GM18867 (cell line): ENCODE data around the gene TPRG1L.

ENCODE experiments used
- ATAC-seq: cut with Tn5 transposase; IDR thresholded peaks from one replicate; pipeline ENCODE4 v1.9.1; 2021; ENCODE audit warnings: mild to moderate bottlenecking, moderate library complexity; ENCODE audit not compliant: unreplicated experiment

Gene TPRG1L

DNA sequence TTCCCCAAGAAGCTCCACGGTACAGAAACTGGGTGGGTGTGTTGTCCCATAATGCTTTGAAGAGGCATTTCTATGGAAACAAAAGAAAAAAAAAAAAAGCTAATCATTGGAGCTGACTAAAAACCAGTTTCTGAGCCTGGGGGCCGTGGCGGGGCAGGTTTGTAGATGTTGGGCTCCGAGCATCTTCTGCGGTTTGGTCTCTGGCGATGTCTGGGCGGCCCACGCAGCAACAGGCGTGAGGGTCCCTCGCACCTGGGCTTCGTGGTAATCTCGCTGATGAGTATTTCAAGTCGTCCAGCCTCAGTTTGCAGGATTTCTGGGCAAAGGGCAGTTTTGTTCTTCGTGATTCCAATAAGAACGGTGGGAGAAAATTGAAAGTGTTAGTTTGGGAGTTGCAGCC is 34.3 kb downstream of the TPRG1L start:
- no peak for ATAC-seq

DNA sequence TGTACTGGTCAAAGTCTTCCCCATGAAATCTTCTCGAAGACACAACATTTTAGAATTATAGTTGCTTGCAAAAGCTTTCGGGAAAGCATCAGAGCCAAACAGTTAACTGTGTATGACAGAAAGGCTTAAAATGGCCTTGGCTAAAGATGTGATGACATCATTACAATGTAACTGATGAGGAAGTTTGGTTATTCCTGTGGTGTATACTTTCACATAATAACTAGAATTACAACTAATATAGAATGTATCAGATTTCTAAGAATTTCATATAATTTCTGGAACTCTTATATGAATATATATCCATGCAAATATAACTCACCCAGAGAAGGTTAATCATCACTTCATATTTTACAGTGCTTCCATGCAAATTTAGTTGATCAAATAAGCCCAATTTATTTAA is 35.9 kb downstream of the TPRG1L start:
- ATAC-seq: no peak

DNA sequence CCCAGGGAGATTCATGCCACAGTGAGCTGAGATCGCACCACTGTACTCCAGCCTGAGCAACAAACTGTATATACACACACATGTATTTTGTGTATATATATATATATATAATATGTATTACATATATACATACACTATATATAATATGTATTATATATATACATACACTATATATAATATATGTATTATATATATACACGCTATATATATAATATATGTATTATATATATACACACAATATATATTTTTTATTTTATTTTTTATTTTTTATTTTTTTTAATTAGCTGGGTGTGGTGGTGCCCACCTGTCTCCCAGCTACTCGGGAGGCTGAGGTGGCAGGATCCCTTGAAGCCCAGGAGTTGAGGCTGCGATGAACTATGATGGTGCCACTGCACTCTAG is 36.8 kb downstream of the TPRG1L start:
- no peak for ATAC-seq

- no peak for ATAC-seq
Measured at GRCh38 chr1:3662080-3662671, 37.4 kb downstream of the TPRG1L start.

DNA sequence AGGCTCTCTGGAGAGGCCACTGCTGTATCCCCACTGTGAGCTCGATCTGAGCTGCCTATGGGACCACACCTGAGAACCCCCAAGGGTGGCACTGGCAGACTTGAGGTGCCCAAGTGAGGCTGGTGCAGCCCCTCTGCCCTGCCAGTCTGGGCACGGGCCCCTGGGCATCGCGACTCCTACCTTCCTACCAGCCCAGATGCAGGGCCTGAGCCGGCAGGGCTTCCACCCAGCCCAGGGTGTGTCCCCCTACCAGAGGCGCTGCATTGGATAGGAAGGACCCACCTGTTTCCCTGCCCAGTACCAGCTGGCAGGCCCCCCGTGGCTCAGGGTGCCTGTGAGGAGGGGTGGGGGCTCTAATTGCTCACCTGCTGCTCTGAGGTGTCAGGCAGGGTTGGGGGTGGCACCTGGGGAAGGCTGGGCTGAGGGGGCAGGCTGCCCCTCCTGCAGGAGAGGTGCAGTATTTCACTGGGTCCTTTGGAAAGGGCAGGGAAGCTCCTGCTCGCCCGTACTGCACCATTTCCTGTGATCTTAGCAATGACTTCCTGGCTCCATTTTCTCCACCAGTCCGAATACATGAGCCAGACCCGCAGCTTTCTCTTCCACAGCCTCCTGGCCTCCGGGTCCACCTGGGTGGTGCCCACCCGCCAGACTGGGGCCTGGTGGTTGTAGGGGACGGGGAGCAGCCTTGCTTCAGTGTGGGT is 39.3 kb downstream of the TPRG1L start:
- no peak for ATAC-seq

- no peak for ATAC-seq
Measured at GRCh38 chr1:3664700-3665375, 40.0 kb downstream of the TPRG1L start.

DNA sequence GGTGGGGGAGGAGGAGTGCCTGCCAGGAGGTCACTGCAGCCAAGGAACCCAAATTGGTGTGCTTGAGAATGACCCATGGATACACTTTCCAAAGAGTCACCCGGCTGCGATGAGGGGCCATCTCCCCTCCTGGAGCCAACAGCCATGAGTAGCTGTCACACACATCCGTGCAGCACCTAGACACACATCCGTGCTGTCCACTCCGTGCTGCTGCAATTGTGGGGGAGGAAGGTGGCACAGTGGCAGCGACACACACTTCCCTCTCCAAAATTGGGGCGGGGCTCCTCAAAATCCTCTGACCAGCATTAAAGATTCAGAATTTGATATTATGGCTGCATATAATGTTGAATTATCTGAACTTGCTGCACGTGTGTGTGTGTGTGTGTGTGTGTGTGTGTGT is 43.3 kb downstream of the TPRG1L start:
- no peak for ATAC-seq

DNA sequence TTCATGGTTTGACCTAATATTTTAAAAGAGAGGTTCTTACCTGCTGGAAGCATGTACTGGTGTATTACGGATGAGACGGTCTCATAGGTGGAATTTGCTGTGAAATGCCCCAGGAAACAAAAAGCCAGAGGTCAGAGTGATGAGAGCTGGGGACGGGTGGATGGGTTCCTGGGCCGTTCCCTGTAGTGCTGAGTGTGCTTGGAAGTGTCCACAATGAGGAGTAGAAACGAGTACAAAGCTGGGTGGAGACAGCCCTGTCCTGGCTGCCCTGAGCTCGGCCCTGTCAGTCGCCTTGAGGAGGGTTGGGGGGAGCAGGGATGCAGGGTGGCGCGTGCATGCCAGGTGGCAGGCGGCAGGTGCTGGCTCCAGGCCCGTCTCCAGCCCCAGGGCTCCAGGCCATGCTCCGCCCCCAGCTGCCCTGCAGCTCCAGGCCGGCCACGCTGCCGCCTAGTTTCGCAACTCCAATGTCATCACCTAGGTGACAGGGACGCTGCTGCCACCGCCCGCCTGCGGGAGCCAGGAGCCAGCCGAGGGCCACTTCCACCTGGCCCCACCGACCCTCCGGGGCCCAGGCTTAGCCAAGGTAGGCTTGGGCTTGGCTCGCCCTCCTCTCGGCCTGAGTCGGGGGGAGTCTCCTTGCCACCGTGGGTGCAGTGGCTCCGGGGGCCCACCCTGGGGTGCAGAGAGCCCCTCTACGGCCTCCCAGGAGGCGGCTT is 43.9 kb downstream of the TPRG1L start:
- ATAC-seq: no peak

DNA sequence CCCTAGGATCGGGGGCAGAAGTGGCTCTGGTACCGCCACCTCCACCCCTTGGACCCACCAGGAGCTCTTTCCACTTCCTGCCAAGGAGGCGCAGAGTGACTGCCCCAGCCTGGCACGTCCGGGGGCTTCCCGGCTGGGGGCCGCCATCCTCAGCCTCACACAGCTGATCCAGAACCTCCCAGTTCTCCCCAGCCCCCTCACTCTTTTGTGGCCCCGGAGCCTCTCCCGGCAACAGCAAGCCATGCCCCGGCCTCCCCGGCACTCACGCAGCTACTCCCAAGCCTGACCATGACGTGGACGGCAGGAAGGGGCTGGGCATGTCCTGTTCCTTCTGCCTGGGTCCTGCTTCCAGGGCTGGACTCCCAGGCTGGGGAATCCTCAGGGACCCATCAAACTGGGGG is 44.6 kb downstream of the TPRG1L start:
- no peak for ATAC-seq

DNA sequence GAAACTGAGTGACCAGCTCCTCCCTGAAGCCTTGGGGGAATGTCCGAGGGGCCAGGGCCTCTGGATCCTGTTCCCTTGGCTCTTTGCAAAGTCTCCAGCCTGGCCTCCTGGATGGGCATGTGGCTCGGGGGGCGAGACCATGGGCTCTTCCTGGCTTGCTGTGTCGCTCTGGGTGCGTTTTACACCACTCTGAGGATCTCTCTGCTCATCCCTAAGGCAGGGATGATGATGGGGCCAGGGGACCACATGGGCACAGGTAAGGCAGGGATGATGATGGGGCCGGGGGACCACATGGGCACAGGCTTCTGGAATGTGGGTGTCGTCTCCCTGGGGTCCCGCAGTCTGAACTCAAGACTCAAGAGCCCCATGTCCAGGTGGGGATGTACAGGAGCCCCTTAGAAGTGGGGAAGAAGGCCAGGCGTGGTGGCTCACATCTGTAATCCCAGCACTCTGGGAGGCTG is 45.2 kb downstream of the TPRG1L start:
- no peak for ATAC-seq

- ATAC-seq: no peak
Measured at GRCh38 chr1:3670823-3671265, 46.0 kb downstream of the TPRG1L start.

DNA sequence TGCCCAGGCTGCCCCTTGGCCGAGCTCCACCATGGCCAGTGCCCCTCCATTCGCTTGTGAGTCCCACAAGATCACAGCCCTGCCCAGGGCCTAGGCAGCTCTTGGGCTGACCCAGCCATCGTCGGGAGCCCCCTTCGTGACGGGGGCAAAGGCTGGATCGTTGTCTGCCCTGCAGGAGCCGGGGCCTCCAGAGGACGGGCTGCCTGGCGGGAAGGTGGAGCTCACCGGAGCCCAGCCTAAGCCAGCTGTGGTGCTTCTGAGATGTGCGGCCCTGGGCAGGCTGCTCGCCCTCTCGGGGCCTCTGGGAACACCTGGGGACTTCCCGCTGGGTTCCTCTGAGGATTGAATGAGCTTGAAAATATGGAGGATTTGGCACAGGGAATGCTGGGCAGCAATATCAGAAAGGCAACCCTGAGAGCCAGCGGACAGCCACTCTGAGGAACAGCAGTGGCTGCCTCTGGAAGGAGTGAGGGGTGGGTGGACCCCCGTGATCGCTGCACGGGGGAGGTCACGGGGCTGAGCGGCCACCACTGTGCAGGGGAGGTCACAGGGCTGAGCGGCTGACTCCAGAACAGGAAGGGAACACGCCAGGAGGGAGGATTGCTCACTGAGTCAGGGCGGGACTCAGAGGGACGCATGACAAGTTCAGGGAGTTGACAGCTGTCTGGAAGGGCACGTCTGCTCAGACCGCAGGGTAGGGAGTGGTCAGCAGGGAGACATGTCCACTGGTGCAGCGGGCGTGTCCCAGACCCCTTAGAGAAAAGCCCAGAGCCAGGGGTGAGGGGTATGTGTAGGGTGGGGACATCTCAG is 46.8 kb downstream of the TPRG1L start:
- ATAC-seq: no peak

DNA sequence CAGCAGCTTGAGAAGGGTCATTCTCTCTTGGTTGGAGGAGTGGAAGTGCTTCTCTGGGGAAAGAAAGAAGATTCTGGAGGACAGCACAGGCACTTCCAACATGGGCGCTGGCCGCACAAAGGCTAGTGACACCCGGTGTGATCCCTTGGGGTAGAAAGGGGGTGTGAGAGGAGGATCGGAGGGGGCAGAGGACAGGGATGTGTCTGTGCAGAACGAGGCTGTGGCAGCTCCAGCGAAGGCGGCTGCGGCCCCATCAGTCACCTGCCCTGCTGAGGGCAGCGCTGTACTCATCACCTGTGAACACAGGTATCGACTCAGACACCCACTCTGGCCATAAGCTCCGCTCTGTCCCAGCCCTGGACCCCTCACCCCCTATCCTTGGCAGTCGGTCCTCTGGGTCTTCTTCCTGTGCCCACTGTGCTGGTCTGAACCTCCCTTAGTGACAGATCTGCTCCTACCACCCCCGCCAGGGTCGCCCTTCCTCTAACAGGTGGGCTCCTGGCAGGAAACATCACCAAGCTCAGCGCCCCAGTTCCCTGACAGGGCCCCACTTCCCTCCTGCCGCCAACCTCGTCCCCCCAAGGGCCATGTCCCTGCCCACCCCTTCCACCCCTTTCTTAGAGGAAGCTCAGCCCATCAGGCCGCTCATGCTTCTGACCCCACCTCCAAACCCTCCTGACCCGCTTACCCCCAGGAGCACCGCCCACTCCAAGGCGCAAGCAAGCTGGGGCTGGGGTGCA is 47.6 kb downstream of the TPRG1L start:
- ATAC-seq: no peak

DNA sequence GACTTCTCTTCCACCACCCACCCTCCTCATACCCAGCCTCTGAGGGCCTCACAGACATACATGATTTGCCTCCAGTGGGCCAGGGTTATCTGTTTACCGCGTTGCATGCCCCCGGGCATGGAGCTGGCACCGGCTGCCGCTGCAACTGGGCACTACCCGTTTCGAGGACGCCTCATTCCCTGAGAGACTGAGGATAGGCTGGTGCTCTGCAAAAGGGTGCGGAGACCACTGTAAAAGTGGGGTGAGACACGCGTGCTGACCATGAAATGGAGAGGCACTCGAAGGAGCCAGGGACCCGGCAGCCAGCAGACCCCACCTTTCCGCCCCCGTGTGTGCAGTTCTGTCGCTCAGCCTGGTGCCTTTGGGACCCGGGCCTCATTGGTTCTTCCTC is 48.2 kb downstream of the TPRG1L start:
- no peak for ATAC-seq

- ATAC-seq: peak; percentile 28
Measured at GRCh38 chr1:3673381-3674099, 48.7 kb downstream of the TPRG1L start.

- peak; percentile 4 for ATAC-seq
Measured at GRCh38 chr1:3674100-3675094, 49.6 kb downstream of the TPRG1L start.

DNA sequence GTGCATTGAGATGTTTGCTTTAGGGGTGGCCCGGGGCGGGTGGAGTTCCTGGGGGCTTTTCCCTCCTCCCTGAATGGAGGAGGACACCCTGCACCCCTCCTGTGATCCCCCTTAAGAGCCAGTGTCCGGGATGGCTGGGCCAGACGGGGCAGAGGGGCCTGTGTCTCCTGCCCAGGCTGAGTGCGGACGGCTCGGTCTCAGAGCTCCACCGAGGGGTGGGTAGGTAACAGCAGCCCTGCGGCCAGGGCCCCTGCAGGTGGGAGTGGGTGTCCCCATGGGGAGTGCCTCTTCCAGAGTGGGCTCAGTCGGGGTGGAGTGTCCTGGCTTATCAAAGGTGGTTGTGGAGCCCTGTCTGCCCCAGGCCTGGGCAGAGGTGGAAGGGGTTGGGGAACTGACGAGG is 50.6 kb downstream of the TPRG1L start:
- ATAC-seq: no peak
